Measurements from ENCODE around the gene LIMK2. TPM values are rescaled to one million over a fixed set of nuclear protein-coding genes. Genes with fewer than 3 reads are reported as not detected.

The LIMK2 gene
- polyA plus RNA-seq, 1 donor from 2014 or later, result 44.2 TPM

- Histone ChIP-seq H2AFZ (ENCODE audit: low read depth, low read length) (no peak overlapping the region), H3K9ac (ENCODE audit: low read length) (no peak overlapping the region), H3K27ac (ENCODE audit: low read length) (no peak overlapping the region), H4K20me1 (ENCODE audit: insufficient read depth) (no peaks in the 10 kb centered on the region), H3K9me2 (ENCODE audit: insufficient read depth, low read length) (no peaks in the 10 kb centered on the region), H3K79me2 (replicated peaks; ENCODE audit: insufficient read depth, low read length) (no peaks in the 10 kb centered on the region), H3K27me3 (ENCODE audit: insufficient read depth, low read depth, low read length) (no peaks in the 10 kb centered on the region), H3K9me3 (ENCODE audit: low read length) (no peaks in the 10 kb centered on the region), H3K4me2 (ENCODE audit: low read length) (no peak overlapping the region), H3K36me3 (ENCODE audit: insufficient read depth, low read length) (no peaks in the 10 kb centered on the region), H3K4me3 (ENCODE audit: low read length) (no peak overlapping the region), H3F3A (ENCODE audit: insufficient read depth, low read length, poor library complexity, severe bottlenecking) (no peaks in the 10 kb centered on the region)
- TF ChIP-seq RAD21 (conservative IDR thresholded peaks at IDR 0.05), result peak; percentile 95
- peak; percentile 43 for TF ChIP-seq POLR2AphosphoS5 (IDR thresholded peaks at IDR 0.05)
- TF ChIP-seq EZH2 (IDR thresholded peaks at IDR 0.05; ENCODE audit: borderline replicate concordance, insufficient read depth, low read length, poor library complexity, severe bottlenecking), result no peak
- TF ChIP-seq SMC3 (conservative IDR thresholded peaks at IDR 0.05; ENCODE audit: poor library complexity), result peak; percentile 92
- TF ChIP-seq MXI1 (conservative IDR thresholded peaks at IDR 0.05; ENCODE audit: poor library complexity, severe bottlenecking), result no peak
- peak; percentile 92 for TF ChIP-seq CTCF (IDR thresholded peaks at IDR 0.05; ENCODE audit: poor library complexity, severe bottlenecking)
Measured at GRCh38 chr22:31230871-31231621, 18.9 kb downstream of the LIMK2 start.

- Histone ChIP-seq H3K27ac (ENCODE audit: low read length) (no peak overlapping the region), H2AFZ (ENCODE audit: low read depth, low read length) (no peak overlapping the region), H3K4me3 (ENCODE audit: low read length) (no peak overlapping the region), H4K20me1 (ENCODE audit: insufficient read depth) (no peaks in the 10 kb centered on the region), H3K4me2 (ENCODE audit: low read length) (no peak overlapping the region), H3K36me3 (ENCODE audit: insufficient read depth, low read length) (no peaks in the 10 kb centered on the region), H3K79me2 (replicated peaks; ENCODE audit: insufficient read depth, low read length) (no peaks in the 10 kb centered on the region), H3K27me3 (ENCODE audit: insufficient read depth, low read depth, low read length) (no peaks in the 10 kb centered on the region), H3K9ac (ENCODE audit: low read length) (no peak overlapping the region), H3F3A (ENCODE audit: insufficient read depth, low read length, poor library complexity, severe bottlenecking) (no peaks in the 10 kb centered on the region), H3K9me3 (ENCODE audit: low read length) (no peaks in the 10 kb centered on the region), H3K9me2 (ENCODE audit: insufficient read depth, low read length) (no peaks in the 10 kb centered on the region)
- no peak for TF ChIP-seq MXI1 (conservative IDR thresholded peaks at IDR 0.05; ENCODE audit: poor library complexity, severe bottlenecking)
- no peak for TF ChIP-seq REST (IDR thresholded peaks at IDR 0.05; ENCODE audit: borderline replicate concordance)
- no peak for TF ChIP-seq EP300 (conservative IDR thresholded peaks at IDR 0.05; ENCODE audit: poor library complexity, severe bottlenecking)
- TF ChIP-seq RAD21 (conservative IDR thresholded peaks at IDR 0.05), result no peak
- no peak for TF ChIP-seq EZH2 (IDR thresholded peaks at IDR 0.05; ENCODE audit: borderline replicate concordance, insufficient read depth, low read length, poor library complexity, severe bottlenecking)
- TF ChIP-seq SMC3 (conservative IDR thresholded peaks at IDR 0.05; ENCODE audit: poor library complexity), result no peak
- no peak for TF ChIP-seq POLR2AphosphoS5 (IDR thresholded peaks at IDR 0.05)
- no peak for TF ChIP-seq TAF1 (IDR thresholded peaks at IDR 0.05; ENCODE audit: low read depth)
- TF ChIP-seq CTCF (IDR thresholded peaks at IDR 0.05; ENCODE audit: poor library complexity, severe bottlenecking), result no peak
Measured at GRCh38 chr22:31233001-31233400, 20.9 kb downstream of the LIMK2 start.

Data from neural cell (in vitro differentiated cells).